ENCODE measurements around the gene NCR3LG1. TPM values are rescaled to one million over a fixed set of nuclear protein-coding genes. Genes with fewer than 3 reads are reported as not detected.

The NCR3LG1 gene
- total RNA-seq, 1 experiment from 2014 or later: 38.6 TPM

DNA sequence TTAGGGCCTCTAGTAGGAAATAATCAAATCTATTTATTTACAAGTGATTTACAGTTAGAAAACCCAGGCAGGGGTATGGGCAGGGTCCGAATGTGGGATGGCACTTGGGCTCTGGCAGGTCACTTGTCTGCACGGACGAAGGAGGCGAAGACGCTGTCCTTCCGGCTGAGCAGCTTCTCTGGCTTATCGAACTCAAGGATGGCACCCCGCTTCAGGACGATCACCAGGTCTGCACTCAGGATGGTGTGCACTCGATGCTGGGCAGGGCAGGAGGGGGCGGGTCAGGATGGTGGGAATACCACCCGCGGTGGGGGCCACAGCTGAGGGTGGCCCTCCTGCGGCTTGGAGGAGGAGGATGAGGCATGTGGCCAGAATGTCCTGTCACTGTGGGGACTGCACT, 41.3 kb downstream of the NCR3LG1 start:
- no peaks in the 10 kb centered on the region for H3K27me3 ChIP-seq (ENCODE audit: low read length)
- no peaks in the 10 kb centered on the region for H3K9me3 ChIP-seq (ENCODE audit: low read length)
- H3K27ac ChIP-seq (ENCODE audit: low read length): no peak overlapping the region
- H4K20me1 ChIP-seq (ENCODE audit: insufficient read depth, low read depth, low read length): no peaks in the 10 kb centered on the region
- no peak overlapping the region for H3K4me2 ChIP-seq (ENCODE audit: low read depth, low read length, poor library complexity, severe bottlenecking)
- no peak for DNase-seq
- no peak overlapping the region for H2AFZ ChIP-seq (ENCODE audit: low read length)
- H3K79me2 ChIP-seq (ENCODE audit: low read length): no peaks in the 10 kb centered on the region
- no peak overlapping the region for H3K9ac ChIP-seq (ENCODE audit: low read length)
- H3K9me2 ChIP-seq (replicated peaks; ENCODE audit: insufficient read depth, low read length): no peaks in the 10 kb centered on the region
- no peak overlapping the region for H3K4me3 ChIP-seq (ENCODE audit: low read length)
- no peaks in the 10 kb centered on the region for H3K36me3 ChIP-seq (ENCODE audit: insufficient read depth, low read length)
- peaks cover 27% of the 10 kb centered on the region for H3K4me1 ChIP-seq (ENCODE audit: low read length)

- no peak for DNase-seq
- no peaks in the 10 kb centered on the region for H3K9me3 ChIP-seq (ENCODE audit: low read length)
- H3K36me3 ChIP-seq (ENCODE audit: insufficient read depth, low read length): no peaks in the 10 kb centered on the region
- no peaks in the 10 kb centered on the region for H3K79me2 ChIP-seq (ENCODE audit: low read length)
- H3K9me2 ChIP-seq (replicated peaks; ENCODE audit: insufficient read depth, low read length): no peaks in the 10 kb centered on the region
- H3K27me3 ChIP-seq (ENCODE audit: low read length): no peaks in the 10 kb centered on the region
- no peak overlapping the region for H2AFZ ChIP-seq (ENCODE audit: low read length)
- H3K4me3 ChIP-seq (ENCODE audit: low read length): no peak overlapping the region
- no peak overlapping the region for H3K9ac ChIP-seq (ENCODE audit: low read length)
- no peak overlapping the region for H3K27ac ChIP-seq (ENCODE audit: low read length)
- no peak overlapping the region for H3K4me2 ChIP-seq (ENCODE audit: low read depth, low read length, poor library complexity, severe bottlenecking)
- H3K4me1 ChIP-seq (ENCODE audit: low read length): peaks cover 27% of the 10 kb centered on the region
- no peaks in the 10 kb centered on the region for H4K20me1 ChIP-seq (ENCODE audit: insufficient read depth, low read depth, low read length)
Observed at GRCh38 chr11:17393472-17393871, 41.9 kb downstream of the NCR3LG1 start.

- H3K4me2 ChIP-seq (ENCODE audit: low read depth, low read length, poor library complexity, severe bottlenecking): no peak overlapping the region
- H3K9me3 ChIP-seq (ENCODE audit: low read length): no peaks in the 10 kb centered on the region
- no peaks in the 10 kb centered on the region for H4K20me1 ChIP-seq (ENCODE audit: insufficient read depth, low read depth, low read length)
- no peaks in the 10 kb centered on the region for H3K36me3 ChIP-seq (ENCODE audit: insufficient read depth, low read length)
- H3K79me2 ChIP-seq (ENCODE audit: low read length): no peaks in the 10 kb centered on the region
- H3K27me3 ChIP-seq (ENCODE audit: low read length): no peaks in the 10 kb centered on the region
- H3K9ac ChIP-seq (ENCODE audit: low read length): no peak overlapping the region
- H3K4me3 ChIP-seq (ENCODE audit: low read length): no peak overlapping the region
- H3K9me2 ChIP-seq (replicated peaks; ENCODE audit: insufficient read depth, low read length): no peaks in the 10 kb centered on the region
- H3K27ac ChIP-seq (ENCODE audit: low read length): no peak overlapping the region
- no peak overlapping the region for H2AFZ ChIP-seq (ENCODE audit: low read length)
- peaks cover 17% of the 10 kb centered on the region for H3K4me1 ChIP-seq (ENCODE audit: low read length)
- no peak for DNase-seq
Observed at GRCh38 chr11:17394743-17395390, 43.3 kb downstream of the NCR3LG1 start.

DNA sequence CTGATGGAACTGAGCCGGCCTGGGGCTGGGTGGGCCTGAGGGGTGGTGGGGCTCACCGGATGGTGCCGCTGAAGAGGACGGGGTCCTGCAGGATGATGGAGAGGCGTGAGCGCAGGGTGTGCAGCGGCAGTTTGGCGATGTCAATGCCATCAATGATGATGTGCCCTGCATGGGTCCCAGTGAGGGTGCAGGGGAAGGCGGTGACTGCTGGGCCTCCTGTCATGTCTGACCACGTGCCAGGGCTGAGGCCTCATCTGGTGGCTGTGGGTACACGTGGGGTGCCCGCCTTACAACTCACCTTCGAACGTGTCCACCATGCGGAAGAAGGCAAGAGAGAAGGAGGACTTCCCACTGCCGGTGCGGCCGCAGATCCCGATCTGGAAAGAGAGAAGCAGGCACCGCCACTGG, 44.0 kb downstream of the NCR3LG1 start:
- Histone ChIP-seq H3K9ac (ENCODE audit: low read length) (no peak overlapping the region), H2AFZ (ENCODE audit: low read length) (no peak overlapping the region), H3K4me2 (ENCODE audit: low read depth, low read length, poor library complexity, severe bottlenecking) (no peak overlapping the region), H4K20me1 (ENCODE audit: insufficient read depth, low read depth, low read length) (no peaks in the 10 kb centered on the region), H3K27ac (ENCODE audit: low read length) (no peak overlapping the region), H3K9me3 (ENCODE audit: low read length) (no peaks in the 10 kb centered on the region), H3K4me1 (ENCODE audit: low read length) (peaks cover 23% of the 10 kb centered on the region), H3K9me2 (replicated peaks; ENCODE audit: insufficient read depth, low read length) (no peaks in the 10 kb centered on the region), H3K27me3 (ENCODE audit: low read length) (no peaks in the 10 kb centered on the region), H3K79me2 (ENCODE audit: low read length) (no peaks in the 10 kb centered on the region), H3K4me3 (ENCODE audit: low read length) (no peak overlapping the region), H3K36me3 (ENCODE audit: insufficient read depth, low read length) (no peaks in the 10 kb centered on the region)
- no peak for DNase-seq

GRCh38 chr11:17395978-17396377, 44.4 kb downstream of the NCR3LG1 start:
- Histone ChIP-seq H3K9me3 (ENCODE audit: low read length) (no peaks in the 10 kb centered on the region), H3K79me2 (ENCODE audit: low read length) (no peaks in the 10 kb centered on the region), H3K9me2 (replicated peaks; ENCODE audit: insufficient read depth, low read length) (no peaks in the 10 kb centered on the region), H2AFZ (ENCODE audit: low read length) (no peak overlapping the region), H3K4me3 (ENCODE audit: low read length) (no peak overlapping the region), H3K36me3 (ENCODE audit: insufficient read depth, low read length) (no peaks in the 10 kb centered on the region), H3K9ac (ENCODE audit: low read length) (no peak overlapping the region), H3K4me1 (ENCODE audit: low read length) (peaks cover 26% of the 10 kb centered on the region), H3K27ac (ENCODE audit: low read length) (no peak overlapping the region), H3K27me3 (ENCODE audit: low read length) (no peaks in the 10 kb centered on the region), H3K4me2 (ENCODE audit: low read depth, low read length, poor library complexity, severe bottlenecking) (no peak overlapping the region), H4K20me1 (ENCODE audit: insufficient read depth, low read depth, low read length) (no peaks in the 10 kb centered on the region)
- no peak for DNase-seq

GRCh38 chr11:17396598-17397310, 45.2 kb downstream of the NCR3LG1 start:
- Histone ChIP-seq H3K4me2 (ENCODE audit: low read depth, low read length, poor library complexity, severe bottlenecking) (no peak overlapping the region), H3K9me2 (replicated peaks; ENCODE audit: insufficient read depth, low read length) (no peaks in the 10 kb centered on the region), H3K4me1 (ENCODE audit: low read length) (peaks cover 20% of the 10 kb centered on the region), H4K20me1 (ENCODE audit: insufficient read depth, low read depth, low read length) (no peaks in the 10 kb centered on the region), H3K4me3 (ENCODE audit: low read length) (no peak overlapping the region), H3K27ac (ENCODE audit: low read length) (no peak overlapping the region), H3K27me3 (ENCODE audit: low read length) (no peaks in the 10 kb centered on the region), H3K9me3 (ENCODE audit: low read length) (no peaks in the 10 kb centered on the region), H3K79me2 (ENCODE audit: low read length) (no peaks in the 10 kb centered on the region), H2AFZ (ENCODE audit: low read length) (no peak overlapping the region), H3K36me3 (ENCODE audit: insufficient read depth, low read length) (no peaks in the 10 kb centered on the region), H3K9ac (ENCODE audit: low read length) (no peak overlapping the region)
- no peak for DNase-seq

- Histone ChIP-seq H3K4me3 (ENCODE audit: low read length) (no peak overlapping the region), H3K4me1 (ENCODE audit: low read length) (peaks cover 13% of the 10 kb centered on the region), H2AFZ (ENCODE audit: low read length) (no peak overlapping the region), H3K9me2 (replicated peaks; ENCODE audit: insufficient read depth, low read length) (no peaks in the 10 kb centered on the region), H3K27me3 (ENCODE audit: low read length) (no peaks in the 10 kb centered on the region), H3K79me2 (ENCODE audit: low read length) (no peaks in the 10 kb centered on the region), H3K9me3 (ENCODE audit: low read length) (no peaks in the 10 kb centered on the region), H3K9ac (ENCODE audit: low read length) (no peak overlapping the region), H3K27ac (ENCODE audit: low read length) (no peak overlapping the region), H3K4me2 (ENCODE audit: low read depth, low read length, poor library complexity, severe bottlenecking) (no peak overlapping the region), H3K36me3 (ENCODE audit: insufficient read depth, low read length) (no peaks in the 10 kb centered on the region), H4K20me1 (ENCODE audit: insufficient read depth, low read depth, low read length) (no peaks in the 10 kb centered on the region)
- no peak for DNase-seq
Observed at GRCh38 chr11:17397311-17398002, 45.9 kb downstream of the NCR3LG1 start.

DNA sequence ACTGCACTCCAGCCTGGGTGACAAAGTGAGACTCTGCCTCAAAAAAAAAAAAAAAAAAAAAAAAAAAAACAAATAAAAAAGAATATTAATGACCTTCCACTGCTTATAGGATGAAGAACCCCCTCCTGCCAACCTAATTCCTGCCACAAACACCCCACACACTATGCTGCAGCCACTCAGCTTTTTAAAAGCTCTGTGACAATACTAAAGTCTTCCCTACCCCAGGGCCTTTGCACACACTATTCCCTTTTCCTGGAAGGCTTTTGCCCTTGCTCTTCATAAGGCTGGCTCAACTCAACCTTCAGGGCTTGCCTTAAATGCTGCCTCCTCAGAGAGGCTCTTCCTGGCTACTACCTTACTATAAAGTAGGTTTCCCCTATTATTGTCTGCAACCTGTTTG, 47.6 kb downstream of the NCR3LG1 start:
- Histone ChIP-seq H3K9ac (ENCODE audit: low read length) (no peak overlapping the region), H2AFZ (ENCODE audit: low read length) (no peak overlapping the region), H3K79me2 (ENCODE audit: low read length) (no peaks in the 10 kb centered on the region), H4K20me1 (ENCODE audit: insufficient read depth, low read depth, low read length) (no peaks in the 10 kb centered on the region), H3K9me2 (replicated peaks; ENCODE audit: insufficient read depth, low read length) (no peaks in the 10 kb centered on the region), H3K4me3 (ENCODE audit: low read length) (no peak overlapping the region), H3K4me2 (ENCODE audit: low read depth, low read length, poor library complexity, severe bottlenecking) (no peak overlapping the region), H3K9me3 (ENCODE audit: low read length) (no peaks in the 10 kb centered on the region), H3K27ac (ENCODE audit: low read length) (no peak overlapping the region), H3K4me1 (ENCODE audit: low read length) (peaks cover 13% of the 10 kb centered on the region), H3K27me3 (ENCODE audit: low read length) (no peaks in the 10 kb centered on the region), H3K36me3 (ENCODE audit: insufficient read depth, low read length) (no peaks in the 10 kb centered on the region)
- DNase-seq: no peak

All from Karpas-422 (cell line).